GM21619 (cell line): ENCODE results near the gene KIF6.
"Not testable (repeated sequence)": the region's sequence is repeated elsewhere in the genome, so short reads cannot be mapped to it uniquely, and the experiment has no call there.

Experiments used
- ATAC-seq: cut with Tn5 transposase; IDR thresholded peaks from one replicate; pipeline ENCODE4 v1.9.1; 2021; ENCODE audit not compliant: unreplicated experiment

Gene KIF6

DNA sequence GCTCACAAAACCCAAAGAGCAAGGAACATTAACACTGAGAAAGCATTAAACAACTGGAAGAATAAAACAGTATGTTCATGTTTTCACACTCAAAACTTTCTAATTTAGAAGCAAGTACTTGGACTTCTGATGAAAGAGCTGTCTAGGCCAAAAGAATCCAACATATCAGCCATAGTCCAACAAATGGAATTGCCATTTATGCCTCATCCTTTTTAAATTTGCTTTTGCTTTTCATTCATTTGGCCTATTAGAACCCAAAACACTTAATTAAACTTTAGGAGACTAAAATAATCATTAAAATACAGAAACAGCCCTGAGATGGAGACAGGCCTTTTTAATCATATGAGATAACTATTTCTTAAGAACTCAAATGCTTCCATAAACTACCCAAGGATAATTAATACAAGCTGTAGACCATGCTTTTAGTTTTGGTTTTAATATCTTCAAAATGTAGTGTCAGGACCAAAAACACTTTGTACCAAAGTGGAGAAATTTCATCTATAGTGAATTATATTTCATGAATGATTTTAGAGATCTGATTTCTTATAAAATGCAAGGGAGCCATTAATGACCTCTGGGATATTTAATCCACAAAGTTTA, 166.5 kb downstream of the KIF6 start:
- ATAC-seq = no peak

DNA sequence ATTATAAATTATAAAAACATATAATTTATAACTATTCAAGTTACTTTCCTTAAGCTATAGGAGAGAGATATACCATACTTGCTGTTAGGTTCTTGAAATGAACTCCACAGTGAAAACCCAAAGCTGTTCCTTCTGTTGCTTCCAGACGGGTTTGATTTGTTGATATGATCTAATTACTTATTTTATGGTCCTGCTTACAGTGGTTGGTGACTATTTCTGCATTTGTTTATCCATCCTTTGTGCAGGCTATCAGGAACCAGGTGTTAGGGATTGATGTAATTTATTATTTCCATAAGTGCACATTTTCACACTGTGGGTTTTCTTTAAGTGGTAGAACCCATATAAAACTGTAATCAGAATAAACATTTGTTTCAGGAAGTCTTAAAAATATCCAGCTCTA, 167.1 kb downstream of the KIF6 start:
- no peak for ATAC-seq

DNA sequence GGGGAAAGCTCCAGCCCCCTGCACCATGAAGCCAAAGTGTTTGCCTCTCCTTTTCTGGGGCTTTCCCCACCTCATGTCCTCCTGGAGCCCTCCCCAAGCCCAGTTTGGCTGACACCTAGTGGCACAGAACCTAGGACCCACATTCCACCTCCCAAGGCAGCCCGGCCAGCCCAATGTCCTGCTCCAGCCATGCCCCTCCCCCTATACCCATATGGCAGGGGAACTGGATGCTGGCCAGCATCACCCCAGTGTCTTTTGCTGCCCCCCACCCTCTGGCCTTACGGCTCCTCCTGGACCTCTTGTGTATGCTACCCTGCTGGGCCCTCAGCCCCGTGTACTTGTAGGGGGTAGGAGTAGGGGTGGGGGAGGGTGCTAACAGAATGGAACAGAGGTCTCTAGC, 170.1 kb downstream of the KIF6 start:
- ATAC-seq = no peak

DNA sequence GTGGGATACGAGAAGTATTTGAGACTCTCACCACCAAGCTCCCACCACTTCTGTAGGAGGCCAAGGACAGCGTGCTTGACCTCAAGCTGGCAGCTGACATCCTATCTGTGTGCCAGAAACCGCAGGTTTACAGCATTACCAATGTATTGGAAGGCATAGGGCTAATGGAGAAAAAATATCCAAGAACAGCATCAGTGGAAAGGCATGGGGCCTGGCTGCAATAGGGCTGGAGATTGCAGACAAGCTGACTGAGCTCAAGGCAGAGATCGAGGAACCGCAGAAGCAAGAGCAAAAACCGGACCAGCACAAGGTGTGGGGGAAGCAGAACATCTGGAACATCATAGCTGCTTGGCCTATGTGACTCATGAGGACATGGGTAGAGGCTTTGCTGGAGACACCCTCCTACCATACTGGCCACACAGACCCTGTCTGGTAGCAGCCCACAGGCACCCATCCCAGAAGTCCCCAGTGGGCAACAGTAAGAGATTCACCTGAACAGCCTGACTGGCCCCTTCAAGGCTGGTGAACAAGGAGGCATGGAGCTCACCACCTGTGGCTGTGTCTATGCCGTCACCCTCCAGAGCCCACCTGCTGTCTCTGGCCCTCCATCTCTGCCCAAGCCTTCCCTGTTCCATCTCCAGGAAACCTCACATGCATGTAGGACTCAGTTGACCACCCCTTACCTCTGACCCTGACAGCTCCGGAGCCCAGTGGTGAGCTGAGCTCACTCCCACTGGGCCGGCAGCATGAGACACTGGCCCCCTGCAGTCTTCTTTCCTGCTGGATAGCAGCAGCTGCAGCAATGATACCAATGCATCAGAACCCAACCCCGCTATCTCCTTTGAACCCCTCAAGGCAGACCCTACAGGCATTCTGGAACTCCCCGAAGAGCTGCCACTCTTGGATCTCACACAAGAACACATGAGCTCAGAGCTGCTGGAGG, 171.1 kb downstream of the KIF6 start:
- ATAC-seq = no peak

DNA sequence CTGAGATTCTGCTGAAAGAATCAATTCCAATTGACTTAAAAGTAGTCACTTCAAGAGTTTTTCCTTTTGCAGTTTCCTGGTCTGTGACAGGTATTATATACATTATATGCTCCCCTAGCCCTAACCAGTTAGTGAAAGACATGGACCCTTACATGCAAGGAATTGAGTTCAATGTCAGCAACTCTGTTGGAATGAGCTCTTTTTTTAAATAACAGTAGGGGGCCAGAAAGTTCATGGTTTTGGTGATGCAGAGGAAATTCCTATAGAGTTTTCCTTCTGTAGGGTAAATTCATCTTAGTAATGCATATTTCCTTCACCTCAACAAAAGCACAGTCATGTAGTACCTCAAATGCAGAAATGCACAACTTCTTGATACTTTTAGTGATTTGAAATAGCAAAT, 172.2 kb downstream of the KIF6 start:
- ATAC-seq = no peak

DNA sequence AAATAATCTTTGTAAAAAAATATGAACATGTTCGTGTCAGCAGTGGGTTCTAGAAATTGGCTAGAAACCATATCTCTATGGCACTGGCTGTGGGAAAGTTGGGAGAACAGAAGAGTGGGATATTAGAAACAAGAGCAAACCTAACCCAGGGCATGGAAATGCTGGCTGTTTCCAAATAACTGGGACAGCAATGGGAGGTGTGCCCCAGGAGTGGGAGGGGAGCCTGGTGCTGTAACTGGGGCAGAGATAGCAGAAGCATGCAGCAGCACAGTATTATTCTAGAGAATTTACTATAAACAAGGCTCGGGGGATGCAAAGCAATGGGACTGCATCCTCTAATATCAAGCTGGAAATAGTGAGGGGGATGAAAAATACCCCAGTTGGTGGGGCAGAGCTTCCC, 175.0 kb downstream of the KIF6 start:
- ATAC-seq = no peak

DNA sequence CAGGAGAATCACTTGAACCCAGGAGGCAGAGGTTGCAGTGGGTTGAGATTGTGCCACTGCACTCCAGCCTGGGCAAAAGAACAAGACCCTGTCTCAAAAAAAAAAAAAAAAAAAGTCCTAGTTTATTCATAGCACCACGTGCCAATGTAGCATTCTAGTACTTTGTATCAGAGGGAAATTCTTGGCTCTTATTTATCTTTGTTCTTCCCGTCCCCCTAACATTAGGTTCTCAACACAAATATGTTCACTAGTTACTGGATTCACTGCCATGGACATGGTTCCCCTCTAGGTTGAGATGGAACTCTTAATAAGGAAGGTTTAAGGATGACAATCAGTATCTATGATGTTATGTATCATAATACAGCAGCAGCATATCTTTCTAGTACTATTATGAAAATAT, 178.5 kb downstream of the KIF6 start:
- ATAC-seq = no peak

DNA sequence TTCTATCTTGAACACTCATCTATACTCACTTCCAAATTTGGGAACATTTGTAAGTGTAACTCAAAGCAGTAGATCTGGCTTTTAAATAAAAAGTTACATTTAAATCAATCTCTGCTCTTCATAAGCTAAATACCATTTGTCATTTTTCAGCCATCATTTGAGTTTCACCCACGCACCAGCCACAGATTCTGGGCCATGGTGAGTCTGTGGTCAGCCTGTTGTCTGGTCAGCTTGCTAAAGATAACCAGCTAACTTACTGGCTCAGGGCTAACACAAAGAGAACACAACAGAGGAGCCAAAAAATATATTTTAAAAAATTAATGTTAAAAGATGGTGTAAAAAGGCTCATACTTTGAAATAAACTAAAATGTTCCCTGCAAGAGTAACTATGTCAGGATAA, 181.3 kb downstream of the KIF6 start:
- no peak for ATAC-seq

DNA sequence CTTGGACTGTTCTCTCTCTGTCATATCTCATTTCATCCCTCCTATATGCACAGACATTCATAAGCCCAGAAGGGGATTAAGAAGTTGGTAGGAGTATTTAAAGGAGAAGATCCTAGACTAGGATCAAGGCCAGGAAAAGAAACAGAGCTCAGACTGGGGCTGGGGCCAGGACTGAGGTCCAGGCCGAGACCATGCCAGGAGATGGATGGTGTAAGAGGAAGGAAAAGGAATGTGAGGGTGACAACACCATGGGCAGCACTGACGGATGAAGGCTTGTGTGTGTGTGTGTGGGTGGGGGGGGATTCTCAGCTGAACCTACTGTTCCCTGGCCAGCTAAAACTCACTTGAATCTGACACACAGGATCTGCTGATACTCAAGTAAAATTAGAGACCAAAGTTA, 182.1 kb downstream of the KIF6 start:
- ATAC-seq = no peak

DNA sequence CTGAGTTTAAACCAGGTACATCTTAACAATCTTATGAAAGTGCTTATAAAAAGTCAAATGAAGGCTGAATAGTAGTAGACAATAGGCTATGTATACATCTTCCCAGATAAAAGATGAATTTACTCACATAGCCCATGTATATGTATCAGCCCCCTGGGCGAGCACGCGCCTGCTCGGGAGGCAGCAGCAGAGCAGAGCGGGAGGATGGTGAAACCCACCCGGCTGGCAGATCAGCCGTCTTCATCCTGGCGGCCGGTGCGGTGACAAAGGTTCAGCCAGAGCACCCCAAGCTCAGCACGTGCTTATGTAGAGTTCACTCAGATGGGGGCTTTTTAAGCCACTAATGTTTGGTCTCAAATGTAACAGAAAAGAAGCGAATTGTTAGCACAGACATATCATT, 184.8 kb downstream of the KIF6 start:
- no peak for ATAC-seq

DNA sequence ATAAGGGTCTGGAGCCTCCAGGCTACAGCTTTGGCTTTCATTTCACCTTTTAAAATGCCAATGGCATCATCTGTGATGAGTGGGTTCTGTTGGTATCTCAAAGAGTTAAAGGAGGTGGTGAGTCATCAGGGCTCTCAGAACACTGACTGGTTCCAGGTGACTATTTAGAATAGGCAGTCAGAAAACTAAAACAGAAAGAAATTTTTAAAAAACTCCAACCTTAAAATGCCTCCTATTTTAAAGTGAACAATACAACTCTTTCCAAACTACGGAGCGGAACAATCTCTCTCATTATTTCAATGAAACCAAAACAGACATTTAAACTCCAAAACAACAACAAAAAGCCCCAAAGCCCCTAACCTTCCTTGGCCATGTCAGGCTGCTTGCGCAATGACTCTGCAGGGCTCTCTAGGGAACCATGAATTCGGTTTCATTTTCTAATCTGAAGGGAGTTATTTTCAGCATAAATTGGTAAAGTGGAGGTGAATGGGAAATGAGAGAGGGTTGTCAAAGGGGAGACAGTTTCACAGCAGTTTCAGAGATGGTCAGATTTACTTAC, 194.9 kb downstream of the KIF6 start:
- ATAC-seq = peak; percentile 99

DNA sequence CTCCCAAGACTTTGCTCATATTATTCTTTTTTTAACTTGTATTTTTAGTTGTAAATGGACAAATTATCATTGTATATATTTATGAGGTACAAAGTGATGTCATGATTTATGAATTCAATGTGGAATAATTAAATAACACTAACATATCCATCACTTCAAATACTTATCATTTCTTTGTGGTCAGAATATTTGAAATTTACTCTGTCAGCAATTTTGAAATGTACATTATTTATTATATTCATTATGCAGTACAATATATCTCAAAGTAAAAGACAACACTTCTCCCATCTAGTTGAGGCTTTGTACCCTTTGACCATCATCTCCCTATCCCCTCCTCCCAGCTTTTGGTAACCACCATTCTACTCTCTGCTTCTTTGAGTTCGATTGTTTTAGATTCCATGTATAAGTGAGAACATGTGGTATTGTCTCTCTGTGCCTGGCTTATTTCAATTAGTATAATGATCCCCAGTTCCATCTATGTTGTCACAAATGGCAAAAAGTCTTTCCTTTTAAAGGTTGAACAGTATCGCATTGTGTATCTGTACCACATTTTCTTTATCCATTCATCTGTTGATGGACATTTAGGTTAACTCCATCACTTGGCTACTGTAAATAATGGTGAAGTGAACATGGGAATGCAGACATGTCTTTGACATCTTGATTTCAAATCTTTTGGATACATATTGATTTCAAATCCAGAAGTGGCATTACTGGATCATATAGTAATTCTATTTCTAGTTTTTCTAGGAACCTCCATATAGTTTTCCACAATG, 197.2 kb downstream of the KIF6 start:
- ATAC-seq = no peak

DNA sequence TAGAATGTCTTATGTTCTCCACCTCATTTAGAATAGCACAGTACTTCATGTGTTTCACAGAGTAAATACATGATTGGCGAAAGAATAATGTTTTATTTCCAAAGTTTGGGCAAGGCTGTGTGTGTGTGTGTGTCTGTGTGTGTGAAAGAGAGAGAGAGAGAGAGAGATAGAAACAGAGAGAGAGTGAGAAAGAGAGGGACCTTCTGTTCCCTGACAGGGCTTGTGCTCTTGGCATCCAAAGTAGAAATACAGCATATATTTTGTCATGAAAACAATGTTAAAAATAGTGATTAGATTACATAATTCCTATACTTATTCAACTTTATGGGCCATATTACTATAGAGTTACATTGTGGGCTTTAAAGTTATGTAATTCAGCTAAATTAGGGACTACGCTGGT, 201.2 kb downstream of the KIF6 start:
- no peak for ATAC-seq

DNA sequence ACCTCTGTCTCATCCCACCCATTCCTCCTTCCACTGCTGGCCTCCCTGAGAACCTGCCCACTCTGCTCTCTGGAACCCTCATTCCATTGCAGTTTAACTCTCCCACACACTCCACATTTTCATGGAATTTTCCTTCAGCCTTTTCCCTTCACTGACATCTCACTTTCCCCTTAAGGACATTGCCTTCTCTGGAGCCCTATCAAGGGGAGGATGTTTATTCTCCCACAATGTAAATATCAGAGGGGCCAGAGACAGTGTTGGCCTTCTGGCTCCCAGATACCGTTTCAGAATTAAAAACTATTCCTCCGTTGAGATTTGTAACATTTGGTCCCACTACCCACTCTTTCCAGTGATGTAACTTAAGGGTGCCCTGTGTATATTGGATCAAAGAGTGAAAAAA, 203.2 kb downstream of the KIF6 start:
- ATAC-seq = no peak

DNA sequence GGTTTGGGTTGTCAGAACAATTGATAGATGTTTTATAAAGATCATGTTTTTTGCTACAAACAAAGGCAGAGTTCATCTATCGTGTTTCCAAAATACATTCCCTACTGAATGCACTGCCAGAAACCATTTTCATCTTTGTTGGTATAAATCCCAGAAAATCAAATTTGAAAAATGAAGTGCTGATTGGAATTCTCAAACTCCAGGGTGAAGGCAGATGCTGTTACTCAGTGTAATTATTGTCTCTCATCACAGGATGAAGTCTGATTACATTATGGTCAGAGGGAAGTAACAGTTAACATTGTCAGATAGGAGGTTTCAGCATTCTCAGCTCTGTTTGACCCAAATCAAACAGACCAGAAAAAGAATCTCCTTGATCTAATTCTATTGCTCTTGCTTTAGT, 204.3 kb downstream of the KIF6 start:
- ATAC-seq = no peak

DNA sequence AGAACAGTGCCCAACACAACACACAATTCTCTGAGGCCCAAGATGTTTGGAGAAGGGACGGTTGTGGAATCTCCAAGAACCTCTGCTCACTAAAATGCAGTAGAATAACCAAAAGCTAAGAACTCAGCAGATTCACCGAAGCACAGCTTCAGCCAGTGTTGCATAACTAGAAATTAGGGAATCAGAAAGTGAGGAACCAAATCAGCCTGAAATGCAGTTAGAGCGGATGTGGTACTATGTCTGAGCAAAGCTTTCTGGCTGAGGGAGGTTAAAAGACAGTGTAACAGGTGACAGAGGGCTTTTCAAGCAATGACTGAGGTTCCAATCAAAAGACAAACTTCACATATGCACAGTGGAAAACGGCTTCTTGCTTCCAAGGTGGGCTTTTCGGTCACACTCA, 204.8 kb downstream of the KIF6 start:
- no peak for ATAC-seq

DNA sequence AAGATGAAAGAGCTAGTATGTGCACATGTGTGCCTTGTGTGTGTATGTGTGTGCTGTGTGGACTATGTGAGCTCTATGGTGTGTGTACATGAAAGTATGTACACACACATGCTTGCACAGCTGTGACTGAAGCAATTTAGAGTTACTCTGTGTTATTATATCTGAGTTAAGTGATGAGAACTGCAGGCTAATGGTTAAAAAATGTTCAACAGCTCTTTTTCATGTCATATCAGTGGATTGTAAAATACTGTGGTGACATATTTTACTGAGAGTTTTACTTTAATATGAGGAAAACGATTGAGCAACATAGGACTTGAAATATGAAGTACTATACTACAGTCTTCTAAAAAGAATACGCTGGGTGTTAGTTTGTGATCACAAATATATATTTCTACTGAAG, 207.0 kb downstream of the KIF6 start:
- no peak for ATAC-seq

DNA sequence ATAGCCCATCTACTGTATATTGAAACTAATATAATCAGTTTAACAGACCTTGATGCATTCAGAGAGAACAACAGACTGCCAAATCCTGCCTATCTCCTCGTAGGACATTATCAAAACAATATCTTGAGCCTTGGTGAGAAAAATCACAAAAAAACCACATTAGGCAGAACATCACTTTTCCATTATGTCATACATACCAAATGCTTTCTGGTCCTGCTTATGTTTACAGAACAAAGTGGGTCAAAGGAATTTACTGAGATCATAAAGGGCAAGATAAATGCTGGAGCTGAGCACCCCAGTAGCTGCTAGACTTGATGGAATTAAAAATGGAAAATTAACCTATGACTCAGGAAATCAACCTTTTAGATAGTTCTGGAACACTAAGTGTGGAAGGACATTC, 207.5 kb downstream of the KIF6 start:
- no peak for ATAC-seq

DNA sequence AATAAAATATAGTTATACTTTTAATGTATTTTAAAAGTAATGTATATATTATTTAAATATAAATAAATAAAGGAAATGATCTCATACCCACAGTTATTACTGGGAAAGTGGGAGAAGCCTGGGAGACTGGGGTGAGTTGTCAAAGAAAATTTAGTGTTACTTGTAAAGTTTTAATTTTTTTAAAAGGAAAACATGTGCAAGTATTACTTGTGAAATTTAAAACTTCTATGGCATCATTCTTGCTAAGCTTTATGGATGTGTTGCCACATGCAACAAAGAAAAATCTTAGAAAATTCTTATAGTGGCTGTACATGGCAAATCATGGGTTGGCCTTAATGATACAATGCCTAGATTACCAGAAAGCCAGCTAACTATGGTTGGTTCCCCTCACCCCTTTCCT, 208.7 kb downstream of the KIF6 start:
- ATAC-seq = no peak

DNA sequence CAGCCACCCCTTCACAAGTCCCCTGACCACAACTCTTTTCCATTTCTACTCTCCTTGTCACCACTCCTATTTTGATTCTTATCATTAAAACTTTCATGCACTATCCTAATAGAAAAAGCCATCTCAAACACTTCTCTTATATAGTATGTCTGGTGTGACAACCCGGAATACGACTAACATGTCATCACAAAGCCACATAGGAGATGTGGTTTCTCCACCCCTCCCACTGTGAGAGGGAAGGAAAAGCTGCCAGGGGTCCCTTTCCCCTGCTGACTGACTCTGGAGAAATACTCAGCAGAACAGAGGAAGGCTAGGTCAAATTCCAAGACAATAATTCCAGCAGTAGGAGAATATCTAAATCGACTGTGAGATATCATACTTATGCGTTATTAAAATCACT, 209.7 kb downstream of the KIF6 start:
- no peak for ATAC-seq

DNA sequence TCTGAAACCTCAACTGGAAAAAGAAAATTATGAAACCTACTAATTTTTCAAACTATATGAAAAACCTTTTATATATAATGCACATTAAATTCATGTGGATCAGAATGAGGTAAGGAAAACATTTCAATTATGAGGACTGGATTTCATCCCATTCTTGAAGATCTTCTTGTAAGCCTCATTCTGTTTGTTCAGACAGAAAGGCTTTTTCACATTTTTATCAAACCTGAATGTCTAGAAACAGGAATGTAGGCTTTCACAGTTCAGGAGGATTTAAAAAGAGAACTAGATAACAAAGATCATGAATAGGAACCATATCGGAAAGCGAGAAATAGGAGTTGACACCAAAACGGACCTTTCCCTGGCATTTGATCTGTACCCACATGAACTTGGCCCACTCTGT, 210.2 kb downstream of the KIF6 start:
- ATAC-seq = no peak

DNA sequence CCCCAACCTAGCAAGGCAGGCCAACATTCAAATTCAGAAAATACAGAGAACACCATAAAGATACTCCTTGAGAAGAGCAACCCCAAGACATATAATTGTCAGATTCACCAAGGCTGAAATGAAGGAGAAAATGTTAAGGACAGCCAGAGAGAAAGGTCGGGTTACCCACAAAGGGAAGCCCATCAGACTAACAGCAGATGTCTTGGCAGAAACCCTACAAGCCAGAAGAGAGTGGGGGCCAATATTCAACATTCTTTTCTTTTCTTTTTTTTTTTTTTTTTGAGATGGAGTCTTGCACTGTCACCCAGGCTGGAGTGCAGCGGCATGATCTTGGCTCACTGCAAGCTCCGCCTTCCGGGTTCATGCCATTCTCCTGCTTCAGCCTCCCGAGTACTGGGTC, 215.4 kb downstream of the KIF6 start:
- not testable (repeated sequence) for ATAC-seq
